Measurements from ENCODE around the gene IKBKE.

The IKBKE gene

GRCh38 chr1:206457408-206458120 lies 12.7 kb upstream of the IKBKE start:
- no peaks in the 10 kb centered on the region for H3K9me3 ChIP-seq (replicated peaks in 1 of 2; ENCODE audit: control insufficient read depth in 2 of 2, insufficient read depth in 1 of 2, low read depth in 1 of 2, low read length in 2 of 2)
- no peak overlapping the region for H2AK5ac ChIP-seq (ENCODE audit: low read depth, low read length)
- H2BK15ac ChIP-seq (ENCODE audit: low read length), result no peak overlapping the region
- no peak overlapping the region for H3K4me3 ChIP-seq (ENCODE audit: low read length in 2 of 2)
- no peak overlapping the region for H4K91ac ChIP-seq (ENCODE audit: low read depth, low read length, poor library complexity)
- no peak overlapping the region for H2BK5ac ChIP-seq (ENCODE audit: low read length)
- H3K4me1 ChIP-seq (ENCODE audit: control insufficient read depth in 2 of 2, insufficient read depth in 1 of 2, low read depth in 1 of 2, low read length in 2 of 2), result peaks cover 14 to 29% of the 10 kb centered on the region in 2 donors
- H2BK120ac ChIP-seq (ENCODE audit: low read depth, low read length), result no peak overlapping the region
- H3K18ac ChIP-seq (ENCODE audit: low read length), result no peak overlapping the region
- no CpG with 5 or more reads among the region's 6 CpGs for WGBS, 2 donors (ENCODE audit: extremely low coverage in 2 of 2, insufficient read length in 2 of 2, insufficient replicate concordance in 1 of 2)
- no peaks in the 10 kb centered on the region for H3K79me1 ChIP-seq (ENCODE audit: low read depth, low read length)
- H2AFZ ChIP-seq (ENCODE audit: low read length), result no peak overlapping the region
- no peaks in the 10 kb centered on the region for H3K27me3 ChIP-seq (ENCODE audit: control insufficient read depth in 3 of 3, insufficient read depth in 3 of 3, low read depth in 1 of 3, low read length in 3 of 3)
- DNase-seq (ENCODE audit: low spot score), result no peak
- H2BK12ac ChIP-seq (ENCODE audit: low read length), result no peak overlapping the region
- no peak overlapping the region for H3K9ac ChIP-seq (ENCODE audit: low read depth, low read length, poor library complexity)
- H3K14ac ChIP-seq (ENCODE audit: low read length), result no peak overlapping the region
- H3K27ac ChIP-seq (replicated peaks; ENCODE audit: low read length), result no peak overlapping the region
- no peak overlapping the region for H3K23ac ChIP-seq (ENCODE audit: low read depth, low read length, poor library complexity)
- H4K8ac ChIP-seq (ENCODE audit: low read depth, low read length), result no peak overlapping the region
- no peak overlapping the region for H3K4ac ChIP-seq (ENCODE audit: low read length)
- no peak overlapping the region for H3K4me2 ChIP-seq (ENCODE audit: insufficient read depth, low read length, poor library complexity, severe bottlenecking)
- peaks cover 25 to 100% of the 10 kb centered on the region in 2 donors for H3K36me3 ChIP-seq (replicated peaks in 1 of 2; ENCODE audit: control insufficient read depth in 2 of 2, insufficient read depth in 2 of 2, low read length in 2 of 2)

- DNase-seq (ENCODE audit: low spot score), result no peak
- Histone ChIP-seq H2AK5ac (ENCODE audit: low read depth, low read length) (no peak overlapping the region), H3K23ac (ENCODE audit: low read depth, low read length, poor library complexity) (no peak overlapping the region), H4K8ac (ENCODE audit: low read depth, low read length) (no peak overlapping the region), H3K4me3 (ENCODE audit: low read length in 2 of 2) (no peak overlapping the region), H2BK15ac (ENCODE audit: low read length) (no peak overlapping the region), H3K9me3 (replicated peaks in 1 of 2; ENCODE audit: control insufficient read depth in 2 of 2, insufficient read depth in 1 of 2, low read depth in 1 of 2, low read length in 2 of 2) (no peaks in the 10 kb centered on the region), H3K14ac (ENCODE audit: low read length) (no peak overlapping the region), H2AFZ (ENCODE audit: low read length) (no peak overlapping the region), H3K36me3 (replicated peaks in 1 of 2; ENCODE audit: control insufficient read depth in 2 of 2, insufficient read depth in 2 of 2, low read length in 2 of 2) (peaks cover 26 to 100% of the 10 kb centered on the region in 2 donors), H2BK12ac (ENCODE audit: low read length) (no peak overlapping the region), H2BK5ac (ENCODE audit: low read length) (no peak overlapping the region), H3K27me3 (ENCODE audit: control insufficient read depth in 3 of 3, insufficient read depth in 3 of 3, low read depth in 1 of 3, low read length in 3 of 3) (no peaks in the 10 kb centered on the region), H4K91ac (ENCODE audit: low read depth, low read length, poor library complexity) (no peak overlapping the region), H2BK120ac (ENCODE audit: low read depth, low read length) (no peak overlapping the region), H3K27ac (replicated peaks; ENCODE audit: low read length) (no peak overlapping the region), H3K79me1 (ENCODE audit: low read depth, low read length) (no peaks in the 10 kb centered on the region), H3K18ac (ENCODE audit: low read length) (no peak overlapping the region), H3K9ac (ENCODE audit: low read depth, low read length, poor library complexity) (no peak overlapping the region), H3K4ac (ENCODE audit: low read length) (no peak overlapping the region), H3K4me1 (ENCODE audit: control insufficient read depth in 2 of 2, insufficient read depth in 1 of 2, low read depth in 1 of 2, low read length in 2 of 2) (peaks cover 12 to 20% of the 10 kb centered on the region in 2 donors), H3K4me2 (ENCODE audit: insufficient read depth, low read length, poor library complexity, severe bottlenecking) (no peak overlapping the region)
- no CpG with 5 or more reads among the region's 4 CpGs for WGBS, 2 donors (ENCODE audit: extremely low coverage in 2 of 2, insufficient read length in 2 of 2, insufficient replicate concordance in 1 of 2)
Observed at GRCh38 chr1:206459703-206460102, 10.6 kb upstream of the IKBKE start.

GRCh38 chr1:206460836-206461426 lies 9.3 kb upstream of the IKBKE start:
- Histone ChIP-seq H3K4ac (ENCODE audit: low read length) (no peak overlapping the region), H3K23ac (ENCODE audit: low read depth, low read length, poor library complexity) (no peak overlapping the region), H3K9me3 (replicated peaks in 1 of 2; ENCODE audit: control insufficient read depth in 2 of 2, insufficient read depth in 1 of 2, low read depth in 1 of 2, low read length in 2 of 2) (no peaks in the 10 kb centered on the region), H3K18ac (ENCODE audit: low read length) (no peak overlapping the region), H3K27ac (replicated peaks; ENCODE audit: low read length) (no peak overlapping the region), H2BK5ac (ENCODE audit: low read length) (no peak overlapping the region), H2AK5ac (ENCODE audit: low read depth, low read length) (no peak overlapping the region), H2BK15ac (ENCODE audit: low read length) (no peak overlapping the region), H3K9ac (ENCODE audit: low read depth, low read length, poor library complexity) (no peak overlapping the region), H4K91ac (ENCODE audit: low read depth, low read length, poor library complexity) (no peak overlapping the region), H4K8ac (ENCODE audit: low read depth, low read length) (no peak overlapping the region), H2AFZ (ENCODE audit: low read length) (no peak overlapping the region), H3K4me2 (ENCODE audit: insufficient read depth, low read length, poor library complexity, severe bottlenecking) (no peak overlapping the region), H2BK120ac (ENCODE audit: low read depth, low read length) (no peak overlapping the region), H3K4me3 (ENCODE audit: low read length in 2 of 2) (no peak overlapping the region), H3K27me3 (ENCODE audit: control insufficient read depth in 3 of 3, insufficient read depth in 3 of 3, low read depth in 1 of 3, low read length in 3 of 3) (no peaks in the 10 kb centered on the region), H2BK12ac (ENCODE audit: low read length) (no peak overlapping the region), H3K4me1 (ENCODE audit: control insufficient read depth in 2 of 2, insufficient read depth in 1 of 2, low read depth in 1 of 2, low read length in 2 of 2) (peaks cover 3 to 8% of the 10 kb centered on the region in 2 donors), H3K79me1 (ENCODE audit: low read depth, low read length) (no peaks in the 10 kb centered on the region), H3K36me3 (replicated peaks in 1 of 2; ENCODE audit: control insufficient read depth in 2 of 2, insufficient read depth in 2 of 2, low read length in 2 of 2) (peaks cover 22 to 94% of the 10 kb centered on the region in 2 donors), H3K14ac (ENCODE audit: low read length) (no peak overlapping the region)
- WGBS, 2 donors (ENCODE audit: extremely low coverage in 2 of 2, insufficient read length in 2 of 2, insufficient replicate concordance in 1 of 2), result no CpG with 5 or more reads among the region's 17 CpGs
- DNase-seq (ENCODE audit: low spot score), result no peak

GRCh38 chr1:206461602-206462455 lies 8.4 kb upstream of the IKBKE start:
- no peak overlapping the region for H3K23ac ChIP-seq (ENCODE audit: low read depth, low read length, poor library complexity)
- peak; percentile 61 for DNase-seq (ENCODE audit: low spot score)
- WGBS, 2 donors (ENCODE audit: extremely low coverage in 2 of 2, insufficient read length in 2 of 2, insufficient replicate concordance in 1 of 2), result no CpG with 5 or more reads among the region's 9 CpGs
- no peak overlapping the region for H2BK5ac ChIP-seq (ENCODE audit: low read length)
- H4K8ac ChIP-seq (ENCODE audit: low read depth, low read length), result no peak overlapping the region
- H3K9me3 ChIP-seq (replicated peaks in 1 of 2; ENCODE audit: control insufficient read depth in 2 of 2, insufficient read depth in 1 of 2, low read depth in 1 of 2, low read length in 2 of 2), result no peaks in the 10 kb centered on the region
- no peak overlapping the region for H2AFZ ChIP-seq (ENCODE audit: low read length)
- H3K4ac ChIP-seq (ENCODE audit: low read length), result no peak overlapping the region
- H2BK120ac ChIP-seq (ENCODE audit: low read depth, low read length), result no peak overlapping the region
- H2AK5ac ChIP-seq (ENCODE audit: low read depth, low read length), result no peak overlapping the region
- no peaks in the 10 kb centered on the region for H3K27me3 ChIP-seq (ENCODE audit: control insufficient read depth in 3 of 3, insufficient read depth in 3 of 3, low read depth in 1 of 3, low read length in 3 of 3)
- H3K36me3 ChIP-seq (replicated peaks in 1 of 2; ENCODE audit: control insufficient read depth in 2 of 2, insufficient read depth in 2 of 2, low read length in 2 of 2), result peaks cover 22 to 85% of the 10 kb centered on the region in 2 donors
- no peak overlapping the region for H2BK12ac ChIP-seq (ENCODE audit: low read length)
- H3K9ac ChIP-seq (ENCODE audit: low read depth, low read length, poor library complexity), result no peak overlapping the region
- peaks cover 3 to 6% of the 10 kb centered on the region in 2 donors for H3K4me1 ChIP-seq (ENCODE audit: control insufficient read depth in 2 of 2, insufficient read depth in 1 of 2, low read depth in 1 of 2, low read length in 2 of 2)
- H3K79me1 ChIP-seq (ENCODE audit: low read depth, low read length), result no peaks in the 10 kb centered on the region
- no peak overlapping the region for H4K91ac ChIP-seq (ENCODE audit: low read depth, low read length, poor library complexity)
- no peak overlapping the region for H3K27ac ChIP-seq (replicated peaks; ENCODE audit: low read length)
- H3K4me3 ChIP-seq (ENCODE audit: low read length in 2 of 2), result no peak overlapping the region
- no peak overlapping the region for H3K14ac ChIP-seq (ENCODE audit: low read length)
- no peak overlapping the region for H2BK15ac ChIP-seq (ENCODE audit: low read length)
- H3K18ac ChIP-seq (ENCODE audit: low read length), result no peak overlapping the region
- no peak overlapping the region for H3K4me2 ChIP-seq (ENCODE audit: insufficient read depth, low read length, poor library complexity, severe bottlenecking)

Data from neuronal stem cell (in vitro differentiated cells).